Measurements from ENCODE around the gene SRPK2.

DNA sequence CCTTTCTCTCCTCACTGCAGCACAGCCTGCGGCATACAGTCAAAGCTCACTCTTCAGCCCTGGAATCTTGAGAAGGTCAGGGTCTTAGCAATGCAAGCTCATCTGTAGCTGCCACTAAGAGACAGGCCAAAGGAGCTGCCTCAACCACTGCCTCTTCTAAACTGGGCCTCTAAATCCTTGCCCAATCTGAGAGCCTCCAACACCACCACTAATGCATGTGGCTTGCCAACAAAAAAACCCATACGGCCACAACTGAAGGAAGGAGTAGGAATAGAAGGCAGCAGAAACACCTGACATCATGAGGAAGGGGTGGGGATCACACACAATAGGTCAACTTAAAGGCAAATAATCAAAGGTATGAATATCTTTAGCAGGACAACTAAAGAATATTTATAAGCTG is 183.8 kb downstream of the SRPK2 start:
- TF ChIP-seq, protein P1, sequence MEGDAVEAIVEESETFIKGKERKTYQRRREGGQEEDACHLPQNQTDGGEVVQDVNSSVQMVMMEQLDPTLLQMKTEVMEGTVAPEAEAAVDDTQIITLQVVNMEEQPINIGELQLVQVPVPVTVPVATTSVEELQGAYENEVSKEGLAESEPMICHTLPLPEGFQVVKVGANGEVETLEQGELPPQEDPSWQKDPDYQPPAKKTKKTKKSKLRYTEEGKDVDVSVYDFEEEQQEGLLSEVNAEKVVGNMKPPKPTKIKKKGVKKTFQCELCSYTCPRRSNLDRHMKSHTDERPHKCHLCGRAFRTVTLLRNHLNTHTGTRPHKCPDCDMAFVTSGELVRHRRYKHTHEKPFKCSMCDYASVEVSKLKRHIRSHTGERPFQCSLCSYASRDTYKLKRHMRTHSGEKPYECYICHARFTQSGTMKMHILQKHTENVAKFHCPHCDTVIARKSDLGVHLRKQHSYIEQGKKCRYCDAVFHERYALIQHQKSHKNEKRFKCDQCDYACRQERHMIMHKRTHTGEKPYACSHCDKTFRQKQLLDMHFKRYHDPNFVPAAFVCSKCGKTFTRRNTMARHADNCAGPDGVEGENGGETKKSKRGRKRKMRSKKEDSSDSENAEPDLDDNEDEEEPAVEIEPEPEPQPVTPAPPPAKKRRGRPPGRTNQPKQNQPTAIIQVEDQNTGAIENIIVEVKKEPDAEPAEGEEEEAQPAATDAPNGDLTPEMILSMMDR (IDR thresholded peaks at IDR 0.05) = no peak
- no peak for TF ChIP-seq POLR2A (IDR thresholded peaks at IDR 0.05)
